DMS53 (cell line): ENCODE data around the gene FES.

Experiments used
- DNase-seq: peaks from one replicate; lab custom pipeline; 2025; lab: John Stamatoyannopoulos, UW

Gene FES

GRCh38 chr15:90930861-90931574 is 46.7 kb downstream of the FES start:
- peak; percentile 59 for DNase-seq

- no peak for DNase-seq
These were observed 47.2 kb downstream of the FES start for GRCh38 chr15:90931575-90931827.

- peak; percentile 94 for DNase-seq
These were observed 47.7 kb downstream of the FES start, which contains the start of gene HDDC3 for GRCh38 chr15:90931828-90932659. Gene HDDC3 (minus strand): TSS chr15:90932549. CDS start chr15:90932540, 9 bp downstream.

- DNase-seq: no peak
These were observed 48.3 kb downstream of the FES start for GRCh38 chr15:90932660-90932991.

- DNase-seq: no peak
These were observed 49.0 kb downstream of the FES start for GRCh38 chr15:90933301-90933700.

- peak; percentile 91 for DNase-seq
These were observed 50.1 kb downstream of the FES start for GRCh38 chr15:90934256-90934948.

- DNase-seq: peak; percentile 95
These were observed 50.8 kb downstream of the FES start, which contains the start of gene UNC45A for GRCh38 chr15:90934949-90935751. Gene UNC45A (plus strand): TSS chr15:90935285. CDS start chr15:90935325, 40 bp downstream.

- DNase-seq: no peak
These were observed 52.5 kb downstream of the FES start for GRCh38 chr15:90936823-90937222.

- no peak for DNase-seq
These were observed 54.0 kb downstream of the FES start for GRCh38 chr15:90938261-90938660.

GRCh38 chr15:90939756-90940155 is 55.5 kb downstream of the FES start:
- DNase-seq: no peak

GRCh38 chr15:90941038-90941437 is 56.7 kb downstream of the FES start:
- DNase-seq: no peak

GRCh38 chr15:90942354-90943120 is 58.2 kb downstream of the FES start:
- no peak for DNase-seq

GRCh38 chr15:90945091-90945490 is 60.8 kb downstream of the FES start:
- DNase-seq: no peak
